Hippocampal formation (tissue), 2 donors: ENCODE results near the gene FAM161A.
"Not testable (repeated sequence)": the region's sequence is repeated elsewhere in the genome, so short reads cannot be mapped to it uniquely, and the experiment has no call there.

Experiments
- DNase-seq, 2 donors: peaks; one replicate each; lab custom pipeline; 2025; lab: John Stamatoyannopoulos, UW

FAM161A gene

DNA sequence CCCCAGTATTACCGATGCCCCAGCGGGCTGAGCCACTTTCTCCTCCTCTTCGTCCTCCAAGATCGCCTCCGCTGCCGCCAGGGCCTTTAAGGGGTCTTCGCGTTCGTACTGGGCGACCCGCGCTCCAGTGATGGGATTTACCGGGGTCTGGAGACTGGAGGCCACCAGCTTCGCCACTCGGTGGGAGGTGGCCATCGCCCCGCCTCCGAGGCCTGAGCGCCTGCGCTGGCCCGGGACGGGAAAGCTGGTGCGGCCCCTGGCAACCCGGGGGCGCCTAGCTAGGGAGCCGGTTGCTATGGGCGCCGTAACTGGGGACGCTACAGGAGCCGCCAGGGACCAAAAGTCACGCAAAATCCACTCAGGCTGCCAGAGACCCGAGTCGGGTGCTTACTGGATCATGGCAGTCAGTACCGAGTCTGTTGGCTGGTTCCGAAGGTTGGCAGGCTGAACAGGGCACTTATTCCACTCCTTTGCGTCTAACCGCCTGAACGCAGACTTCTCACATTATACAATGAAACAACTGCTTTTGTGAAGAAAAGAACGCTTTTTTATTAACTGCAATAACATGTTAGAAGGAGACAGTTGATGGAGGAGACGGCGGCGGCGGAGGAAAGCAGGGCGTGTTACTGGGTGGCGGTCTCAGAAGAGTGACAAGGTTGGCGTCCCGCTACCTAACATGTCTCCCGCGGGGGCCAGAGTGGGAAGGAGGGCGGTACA, at the start of gene FAM161A:
FAM161A (minus strand) TSS at position 214 of the 717 bp plus-strand sequence; CDS start at position 195, 19 bp downstream.
- peak; percentile 88 to 89 for DNase-seq

GRCh38 chr2:61900281-61900680, 46.4 kb upstream of the FAM161A start:
- no peak for DNase-seq

- peak in 1 of 2 donors; percentile 15 for DNase-seq
Observed at GRCh38 chr2:61898810-61899209, 45.0 kb upstream of the FAM161A start.

- peak; percentile 79 to 87 for DNase-seq
Observed at GRCh38 chr2:61888267-61889055, 34.6 kb upstream of the FAM161A start, which contains the start of gene CCT4. TSS of gene CCT4 (minus strand) at chr2:61888656. CDS start at chr2:61888507, 149 bp downstream.

DNA sequence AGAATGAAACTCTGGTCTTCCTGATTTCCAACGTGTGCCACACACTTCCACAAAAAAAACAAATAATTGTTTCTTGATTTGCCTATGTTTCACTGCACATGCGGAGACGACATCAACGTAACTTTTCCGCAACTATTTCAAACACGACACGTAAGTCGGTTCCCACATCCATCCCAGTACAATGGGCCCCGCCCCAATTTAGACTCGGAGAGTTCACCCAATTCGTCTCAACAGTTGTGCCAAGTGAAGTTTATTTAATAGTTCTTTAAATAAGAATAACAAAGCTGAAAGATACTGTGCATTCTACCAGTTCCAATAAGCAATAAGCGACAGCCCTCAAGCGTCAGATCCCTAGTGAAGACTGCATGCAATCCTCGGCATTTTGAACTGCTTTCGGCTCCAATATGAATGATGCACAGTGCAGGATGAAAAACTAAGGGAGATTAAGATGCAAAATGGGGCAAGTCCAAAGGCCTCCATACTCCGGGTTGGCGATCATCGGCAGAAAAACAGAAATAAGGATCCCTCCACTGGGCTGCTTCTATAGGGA, 33.9 kb upstream of the FAM161A start:
- peak in 1 of 2 donors; percentile 63 for DNase-seq

DNA sequence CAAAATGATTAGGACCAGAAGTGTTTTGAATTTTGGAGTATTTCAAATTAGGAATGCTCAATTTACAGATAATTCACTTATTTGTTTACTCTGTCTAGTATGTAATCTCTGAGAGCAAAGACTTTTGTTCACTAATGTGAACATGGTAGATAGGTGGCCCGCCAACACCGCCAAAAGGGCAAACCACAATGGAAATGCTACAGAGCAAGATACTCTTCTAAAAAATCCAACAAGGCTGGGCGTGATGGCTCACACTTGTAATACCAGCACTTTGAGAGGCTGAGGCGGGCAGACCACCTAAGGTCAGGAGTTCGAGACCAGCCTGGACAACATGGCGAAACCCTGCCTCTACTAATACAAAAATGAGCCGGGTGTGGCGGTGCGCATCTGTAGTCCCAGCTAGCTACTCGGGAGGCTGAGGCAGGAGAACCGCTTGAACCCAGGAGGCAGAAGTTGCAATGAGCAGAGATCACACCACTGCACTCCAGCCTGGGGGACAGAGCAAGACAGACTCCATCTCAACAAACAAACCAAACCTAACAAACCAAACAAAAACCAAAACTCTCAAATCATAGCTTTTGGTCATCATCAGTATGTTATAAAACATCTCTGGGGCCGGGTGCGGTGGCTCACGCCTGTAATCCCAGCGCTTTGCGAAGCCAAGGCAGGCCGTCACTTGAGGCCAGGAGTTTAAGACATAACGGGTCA, 32.2 kb upstream of the FAM161A start:
- no peak for DNase-seq

- no peak for DNase-seq
Observed at GRCh38 chr2:61882850-61883249, 29.0 kb upstream of the FAM161A start.

GRCh38 chr2:61879351-61879750, 25.5 kb upstream of the FAM161A start:
- DNase-seq: not testable (repeated sequence)

- DNase-seq: no peak
Observed at GRCh38 chr2:61878761-61879160, 24.9 kb upstream of the FAM161A start.

DNA sequence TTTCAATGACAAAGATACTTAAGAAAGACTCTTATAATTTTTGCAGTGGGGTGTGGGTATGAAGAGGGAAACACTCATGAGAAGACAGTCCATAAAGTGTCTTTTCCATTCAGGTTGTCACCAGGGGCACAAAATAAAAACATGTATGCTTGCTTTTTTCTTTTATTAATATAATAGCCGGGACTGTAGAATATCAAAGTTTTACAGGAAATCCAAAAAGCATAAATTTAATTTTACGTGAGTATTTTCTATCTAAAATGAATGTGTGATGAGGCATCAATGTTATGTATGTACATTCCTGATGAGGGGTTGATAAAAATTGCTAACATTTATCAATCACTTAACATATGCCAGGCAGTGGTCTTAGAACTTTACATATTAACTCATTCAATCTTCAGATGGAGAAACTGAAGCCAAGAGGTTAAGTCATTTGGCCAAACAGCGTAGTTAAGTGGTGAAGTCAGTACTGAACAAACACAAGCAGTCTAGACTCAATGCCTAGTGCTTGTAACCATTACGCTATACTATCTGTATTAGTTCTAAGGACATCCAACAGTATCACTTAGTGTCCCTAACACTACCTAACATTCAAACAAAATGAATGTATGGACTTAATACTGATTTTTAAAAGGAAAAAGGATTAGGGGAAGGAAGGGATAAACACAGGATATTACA, 23.8 kb upstream of the FAM161A start:
- no peak for DNase-seq

- no peak for DNase-seq
Observed at GRCh38 chr2:61876400-61876799, 22.5 kb upstream of the FAM161A start.

- DNase-seq: not testable (repeated sequence)
Observed at GRCh38 chr2:61866482-61867089, 12.7 kb upstream of the FAM161A start.

GRCh38 chr2:61862085-61862484, 8.2 kb upstream of the FAM161A start:
- DNase-seq: no peak

- no peak for DNase-seq
Observed at GRCh38 chr2:61857224-61857623, 3.4 kb upstream of the FAM161A start.

- DNase-seq: no peak
Observed at GRCh38 chr2:61855318-61855613, 1.4 kb upstream of the FAM161A start.

- DNase-seq: peak; percentile 85 to 97
Observed at GRCh38 chr2:61854564-61855317, 881 bp upstream of the FAM161A start.

DNA sequence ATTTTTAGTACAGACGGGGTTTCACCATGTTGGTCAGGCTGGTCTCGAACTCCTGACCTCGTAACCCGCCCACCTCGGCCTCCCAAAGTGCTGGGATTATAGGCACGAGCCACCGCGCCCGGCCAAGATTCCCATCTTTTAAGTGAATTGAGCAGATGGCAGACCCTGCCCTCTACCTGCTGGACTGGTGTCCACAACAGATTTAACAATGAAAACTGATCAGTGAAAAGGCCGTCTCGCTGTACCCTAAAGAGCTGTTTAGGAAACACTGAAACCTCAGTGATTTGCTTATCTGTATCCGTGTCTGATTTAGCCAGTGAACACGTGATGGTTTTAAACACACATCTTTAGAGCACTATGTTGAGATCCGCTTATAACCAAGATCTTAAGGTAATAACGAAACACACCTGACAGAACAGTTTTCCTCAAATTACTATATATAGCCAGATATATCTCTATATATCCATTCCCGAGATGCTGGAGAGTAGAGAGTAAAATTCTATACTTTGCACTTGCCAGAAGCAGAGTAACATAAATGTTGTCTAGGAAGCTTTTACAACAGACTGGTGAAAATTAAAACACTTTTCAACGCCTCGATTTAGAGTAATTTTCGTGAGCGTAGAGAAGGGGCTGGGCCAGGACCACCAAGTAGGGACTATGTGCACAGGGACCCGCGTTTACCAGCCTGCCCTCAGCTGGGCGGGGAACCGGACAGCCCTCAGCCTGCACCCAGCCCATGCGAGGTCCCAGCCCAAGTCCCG, 594 bp downstream of the FAM161A start:
- peak in 1 of 2 donors; percentile 73 for DNase-seq

- DNase-seq: not testable (repeated sequence)
Observed at GRCh38 chr2:61851270-61851669, 2.6 kb downstream of the FAM161A start.

- DNase-seq: no peak
Observed at GRCh38 chr2:61845320-61845719, 8.5 kb downstream of the FAM161A start.

- no peak for DNase-seq
Observed at GRCh38 chr2:61841286-61841685, 12.6 kb downstream of the FAM161A start.
